Type B pancreatic cell (in vitro differentiated cells): Measurements from ENCODE around the gene LIMS2. TPM values are rescaled to one million over a fixed set of nuclear protein-coding genes. Genes with fewer than 3 reads are reported as not detected.

Experiments
- DNase-seq: peaks from one replicate; pipeline ENCODE4 v3.0.0; 2021; ENCODE audit warnings: mixed read lengths; ENCODE audit not compliant: unreplicated experiment; ENCODE audit errors: extremely low spot score
- H3K27ac Mint-ChIP-seq: 2 replicates; pipeline ENCODE4 v1.8.0; 2021; ENCODE audit warnings: mild to moderate bottlenecking, mixed read lengths
- H3K27me3 Mint-ChIP-seq: 2 replicates; pipeline ENCODE4 v1.8.0; 2021; ENCODE audit warnings: mixed read lengths
- H3K36me3 Mint-ChIP-seq: 2 replicates; pipeline ENCODE4 v1.8.0; 2021; ENCODE audit warnings: mixed read lengths
- H3K4me1 Mint-ChIP-seq: one replicate; pipeline ENCODE4 v1.8.0; 2021; ENCODE audit warnings: mixed read lengths; ENCODE audit not compliant: unreplicated experiment
- H3K4me3 Mint-ChIP-seq: 2 replicates; pipeline ENCODE4 v1.8.0; 2021; ENCODE audit warnings: mild to moderate bottlenecking, mixed read lengths
- H3K9me3 Mint-ChIP-seq: 2 replicates; pipeline ENCODE4 v1.8.0; 2021; ENCODE audit warnings: mixed read lengths
- CTCF ChIP-seq: fragments of 200-600 bp; sonication (generic); conservative IDR thresholded peaks from 2 replicates; pipeline ENCODE4 v1.5.0; 2021; ENCODE audit warnings: antibody characterized with exemption, mild to moderate bottlenecking
- total RNA-seq: library from RNA; stranded (reverse); gene quantifications from 2 replicates; pipeline ENCODE4 v1.2.1, GENCODE V29; 2021; ENCODE audit warnings: low replicate concordance

LIMS2 gene
- total RNA-seq, 1 donor from 2014 or later, result 13.1 TPM

DNA sequence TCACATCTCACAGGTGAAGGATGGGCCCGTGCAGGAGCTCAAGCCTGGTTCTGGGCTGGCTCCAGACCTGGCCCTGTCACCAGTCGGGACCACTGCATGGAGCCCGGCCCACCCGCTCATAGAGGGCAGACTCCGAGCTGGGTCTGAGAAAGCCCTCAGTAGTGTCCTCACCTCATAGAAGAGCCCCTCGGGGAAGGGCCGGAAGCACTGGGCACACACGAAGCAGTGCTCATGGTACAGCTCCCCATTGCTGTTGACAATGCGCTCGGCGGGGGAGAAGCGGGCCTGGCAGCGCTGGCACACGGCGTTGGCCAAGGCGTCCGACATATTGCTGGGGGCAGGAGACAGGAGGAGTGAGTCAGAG, 18.1 kb downstream of the LIMS2 start:
- H3K4me1 Mint-ChIP-seq, result peaks cover 11% of the 10 kb centered on the region
- peaks cover 4% of the 10 kb centered on the region for H3K27me3 Mint-ChIP-seq
- no peak overlapping the region for H3K4me3 Mint-ChIP-seq

GRCh38 chr2:127656569-127657231, 18.6 kb downstream of the LIMS2 start:
- no peaks in the 10 kb centered on the region for H3K36me3 Mint-ChIP-seq
- peaks cover 11% of the 10 kb centered on the region for H3K4me1 Mint-ChIP-seq
- H3K27me3 Mint-ChIP-seq, result peaks cover 4% of the 10 kb centered on the region
- no peaks in the 10 kb centered on the region for H3K9me3 Mint-ChIP-seq
- no peak overlapping the region for H3K4me3 Mint-ChIP-seq
- TF ChIP-seq CTCF, result no peak
- H3K27ac Mint-ChIP-seq, result no peak overlapping the region
- DNase-seq, result no peak

More for the DNA sequence above, 18.1 kb downstream of the LIMS2 start:
- Mint-ChIP-seq H3K9me3 (no peaks in the 10 kb centered on the region), H3K36me3 (no peaks in the 10 kb centered on the region), H3K27ac (no peak overlapping the region)
- TF ChIP-seq CTCF, result no peak
- no peak for DNase-seq

- DNase-seq, result no peak
- Mint-ChIP-seq H3K9me3 (no peaks in the 10 kb centered on the region), H3K27ac (no peak overlapping the region), H3K36me3 (no peaks in the 10 kb centered on the region), H3K4me3 (no peak overlapping the region), H3K4me1 (peaks cover 6% of the 10 kb centered on the region), H3K27me3 (no peaks in the 10 kb centered on the region)
- TF ChIP-seq CTCF, result no peak
Measured at GRCh38 chr2:127655209-127656073, 19.9 kb downstream of the LIMS2 start.

GRCh38 chr2:127654838-127655175, 20.5 kb downstream of the LIMS2 start:
- Mint-ChIP-seq H3K9me3 (no peaks in the 10 kb centered on the region), H3K27ac (no peak overlapping the region), H3K4me3 (no peak overlapping the region), H3K4me1 (peaks cover 6% of the 10 kb centered on the region), H3K27me3 (no peaks in the 10 kb centered on the region), H3K36me3 (no peaks in the 10 kb centered on the region)
- TF ChIP-seq CTCF, result no peak
- DNase-seq, result no peak

DNA sequence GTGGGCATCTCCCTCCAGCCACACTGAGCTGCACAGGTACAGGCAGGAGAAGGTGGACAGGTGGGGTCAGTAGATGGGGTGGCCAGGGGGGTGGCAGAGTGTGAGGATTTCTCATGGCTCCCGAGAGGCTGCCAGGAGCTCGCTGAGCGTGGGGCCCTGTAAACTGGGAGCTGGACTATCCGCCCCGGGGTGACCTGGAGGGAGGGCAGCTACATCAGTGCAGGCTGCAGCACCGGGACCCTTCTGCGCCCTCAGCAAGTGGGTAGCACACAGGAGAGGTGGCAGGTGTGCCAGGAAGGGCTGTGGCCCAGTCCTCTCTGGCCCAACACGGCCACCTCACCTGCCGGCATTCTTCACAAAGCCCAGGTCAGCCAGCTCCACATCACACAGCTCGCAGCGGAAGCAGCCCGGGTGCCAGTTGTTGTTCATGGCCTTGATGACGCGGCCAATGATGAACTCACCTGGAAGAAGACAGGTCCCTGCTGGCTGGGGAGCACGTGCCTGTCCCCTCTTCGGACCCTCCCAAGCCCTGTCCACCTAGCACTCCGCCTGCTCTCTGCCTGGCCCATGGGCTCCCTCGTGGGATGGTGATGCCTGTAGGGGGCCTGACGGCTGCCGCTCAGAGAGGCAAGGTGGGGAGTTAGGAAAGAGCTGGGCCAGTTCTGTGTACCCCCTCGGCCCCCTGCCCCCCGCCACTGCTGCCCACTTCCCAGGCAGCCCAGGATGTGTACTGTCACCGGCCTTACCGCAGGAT, 21.1 kb downstream of the LIMS2 start:
- Mint-ChIP-seq H3K36me3 (no peaks in the 10 kb centered on the region), H3K9me3 (no peaks in the 10 kb centered on the region), H3K27ac (no peak overlapping the region), H3K4me3 (no peak overlapping the region), H3K4me1 (peaks cover 9% of the 10 kb centered on the region), H3K27me3 (peaks cover 3% of the 10 kb centered on the region)
- no peak for TF ChIP-seq CTCF
- DNase-seq, result no peak
